UCSD-AML1 (cell line): ENCODE data around the gene GALNT18.
A peak's percentile ranks its signal among the peaks of the same experiment; 100 is the strongest.

Source experiments
- DNase-seq: peaks from one replicate; lab custom pipeline; 2025; ENCODE audit not compliant: unreplicated experiment; lab: John Stamatoyannopoulos, UW

GALNT18 gene

GRCh38 chr11:11533751-11534150 lies 88.1 kb downstream of the GALNT18 start:
- no peak for DNase-seq

DNA sequence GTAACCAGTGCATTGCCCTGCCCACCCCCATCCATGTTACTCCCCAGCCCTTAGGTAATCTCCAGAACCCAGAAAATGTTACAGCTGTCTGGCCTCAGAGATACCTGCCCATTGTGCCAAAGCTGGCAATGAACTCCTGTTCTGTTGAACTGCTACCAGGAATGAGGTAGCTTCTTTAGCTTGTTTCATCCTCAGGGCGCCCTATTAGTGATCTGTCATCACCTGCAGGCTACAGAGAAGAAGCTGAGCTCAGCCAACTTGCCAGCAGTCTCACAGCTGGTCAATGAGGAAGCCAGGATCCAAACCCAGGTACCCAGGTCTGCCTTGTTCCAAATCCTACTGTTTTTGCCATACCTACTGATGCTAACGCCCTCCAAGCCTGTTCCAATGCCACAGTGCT lies 88.7 kb downstream of the GALNT18 start:
- DNase-seq = no peak

DNA sequence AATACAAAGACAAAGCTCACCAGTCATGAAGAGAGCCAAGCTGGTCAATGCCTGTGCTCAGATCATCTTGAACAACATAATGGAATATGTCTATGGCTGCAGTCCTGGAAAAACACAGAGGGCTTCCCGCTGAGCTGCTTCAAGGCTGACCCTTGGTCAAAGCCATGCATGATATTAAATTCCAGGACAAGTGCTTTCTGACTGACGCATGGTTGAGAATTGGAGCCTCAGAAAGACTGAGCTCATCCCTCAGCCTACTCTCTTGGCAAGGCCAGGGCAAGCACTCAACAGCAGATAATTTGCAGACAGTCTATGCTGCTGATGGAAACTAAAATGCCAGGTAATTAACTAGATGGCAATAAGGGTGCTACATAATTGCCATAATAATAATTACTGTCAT lies 89.2 kb downstream of the GALNT18 start:
- no peak for DNase-seq

DNA sequence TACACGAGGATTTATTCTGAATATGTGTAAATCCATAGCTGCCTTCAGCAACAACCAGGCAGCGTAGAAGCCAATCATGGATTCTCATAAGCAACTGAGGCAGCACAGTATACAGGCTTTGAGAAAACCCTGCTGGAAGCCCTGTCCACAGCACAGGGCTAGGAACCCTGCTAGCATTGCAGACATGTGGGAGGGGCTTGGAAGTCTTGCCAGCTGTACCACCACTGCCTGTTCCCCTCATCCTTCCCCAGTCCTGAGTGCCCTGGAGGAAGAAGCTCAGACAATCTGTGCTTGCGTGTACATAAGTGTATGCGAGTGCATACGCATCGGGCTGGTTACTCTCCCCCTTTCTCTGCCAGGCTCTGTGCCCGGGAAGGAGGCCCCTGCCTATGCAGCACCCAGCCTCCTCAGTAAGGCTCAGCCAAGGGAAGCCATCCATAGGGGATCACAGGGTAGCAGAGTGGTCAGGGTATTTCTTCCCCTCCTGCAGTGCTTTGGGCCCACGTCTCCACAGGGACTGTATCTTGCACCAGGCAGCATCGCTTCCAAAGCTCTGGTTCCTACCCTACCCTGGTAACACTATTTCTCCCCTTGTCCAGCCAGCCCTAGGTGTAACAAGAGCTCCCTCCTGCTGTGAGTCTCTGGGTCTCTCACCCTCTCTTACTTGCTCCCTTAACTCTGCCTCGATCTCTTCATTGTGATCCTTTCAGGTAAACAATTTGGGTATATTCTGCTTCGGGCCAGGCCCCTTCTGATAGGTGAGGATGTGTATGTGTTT lies 90.5 kb downstream of the GALNT18 start:
- DNase-seq = no peak

DNA sequence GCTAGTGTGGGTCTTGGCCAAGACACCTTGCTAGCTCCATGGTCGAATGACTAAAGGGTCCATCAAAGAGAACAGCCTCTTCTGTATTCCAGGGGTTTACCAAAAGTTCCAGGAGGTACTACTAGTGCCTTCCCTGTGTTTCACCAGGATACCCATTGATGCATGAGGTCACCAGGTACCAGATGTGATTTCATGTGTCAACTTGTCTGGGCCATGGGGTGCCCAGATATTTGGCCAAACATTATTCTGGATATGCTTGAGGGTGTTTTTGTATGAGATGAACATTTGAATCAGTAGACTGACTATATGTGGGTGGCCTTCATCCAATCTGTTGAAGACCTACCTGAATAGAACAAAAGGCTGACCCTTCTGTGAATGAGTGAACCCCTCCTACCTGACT lies 92.8 kb downstream of the GALNT18 start:
- DNase-seq = no peak

GRCh38 chr11:11525283-11525682 lies 96.5 kb downstream of the GALNT18 start:
- no peak for DNase-seq

DNA sequence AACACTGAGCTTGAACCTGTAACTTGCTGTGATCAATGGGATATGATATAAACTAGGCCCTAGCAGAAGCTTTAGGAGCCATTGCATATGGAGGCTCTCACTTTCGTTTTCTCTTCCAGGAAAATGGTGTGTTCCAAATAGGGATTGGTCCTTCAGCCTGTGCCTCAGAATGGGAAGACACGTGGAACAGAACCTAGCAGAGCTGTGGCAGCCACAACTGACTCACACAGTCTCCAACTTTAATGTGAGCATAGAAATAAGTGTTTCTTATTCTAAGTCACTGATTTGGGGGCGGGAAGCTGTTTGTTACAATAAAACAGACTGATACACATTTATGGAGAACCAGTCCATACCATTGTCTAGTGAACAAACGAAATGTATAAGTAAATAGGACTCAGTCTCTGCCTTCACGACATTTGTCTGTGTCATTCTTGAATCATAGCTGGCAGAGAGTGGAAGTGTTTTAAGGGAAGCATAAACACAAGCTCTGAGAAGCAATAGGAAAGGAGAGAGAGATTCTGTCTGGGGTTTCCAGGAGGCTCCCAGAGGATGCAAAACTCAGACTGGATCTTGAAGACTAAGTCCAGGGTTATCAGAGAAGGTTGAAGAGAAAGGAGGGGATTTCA lies 97.3 kb downstream of the GALNT18 start:
- no peak for DNase-seq

- DNase-seq = no peak
Measured at GRCh38 chr11:11522591-11522990, 99.2 kb downstream of the GALNT18 start.

- no peak for DNase-seq
Measured at GRCh38 chr11:11521306-11522002, 100.4 kb downstream of the GALNT18 start.

DNA sequence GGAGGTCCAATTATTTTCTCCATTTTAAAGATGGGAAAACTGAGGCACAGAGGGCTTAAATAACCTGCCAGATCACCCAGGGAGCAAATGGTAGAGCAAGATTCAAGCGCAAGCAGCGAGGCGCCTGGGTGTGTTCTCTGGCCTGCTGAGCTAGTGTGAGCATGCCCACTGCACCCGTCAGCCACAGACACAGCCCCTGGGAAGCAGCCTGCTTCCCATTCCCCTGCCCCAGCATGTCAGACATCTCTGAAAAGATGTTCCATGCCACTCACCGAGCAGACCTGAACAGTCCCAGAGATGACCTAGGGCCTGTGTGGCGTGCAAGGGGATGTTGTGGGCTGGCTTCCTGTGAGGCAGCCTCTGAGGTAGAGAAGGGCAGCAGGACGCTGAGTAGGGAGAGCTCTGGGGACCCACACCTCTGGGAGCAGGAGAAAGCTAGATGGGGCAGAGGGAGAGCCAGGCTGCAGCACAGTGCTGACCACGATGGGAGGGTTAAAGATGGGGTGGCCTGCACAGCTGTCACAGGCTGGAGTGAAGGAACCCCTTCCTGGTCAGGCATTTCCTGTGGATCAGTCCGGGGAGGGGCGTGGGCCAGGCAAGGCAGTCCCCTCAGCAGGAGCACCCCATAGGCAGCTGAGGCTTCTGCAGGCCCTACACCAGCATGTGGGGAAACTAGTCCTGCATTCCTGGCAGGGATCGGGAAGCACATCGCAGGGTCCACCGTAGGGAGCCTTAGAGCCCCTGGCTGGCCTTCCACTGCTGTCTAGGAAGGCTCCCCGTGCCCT lies 101.4 kb downstream of the GALNT18 start:
- peak; percentile 24 for DNase-seq

DNA sequence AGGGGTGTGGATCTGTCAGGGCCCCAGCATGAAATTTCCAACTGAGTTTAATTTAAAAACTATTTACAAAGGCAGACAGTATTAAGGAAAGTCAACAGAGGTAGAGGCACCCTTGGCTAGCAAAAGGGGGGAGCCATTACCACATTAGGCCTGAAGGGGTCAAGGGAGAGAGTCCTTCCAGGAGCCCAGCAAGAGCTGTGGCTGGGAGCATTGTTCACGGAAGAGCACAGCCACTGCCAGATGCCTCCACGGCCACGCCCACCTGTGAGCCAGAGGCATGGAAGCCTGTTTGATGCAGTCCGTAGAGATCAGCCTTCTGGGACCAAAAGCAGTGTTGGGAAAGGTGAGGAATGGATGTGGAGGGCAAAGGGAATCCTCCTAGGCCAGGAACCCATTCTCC lies 102.6 kb downstream of the GALNT18 start:
- no peak for DNase-seq

DNA sequence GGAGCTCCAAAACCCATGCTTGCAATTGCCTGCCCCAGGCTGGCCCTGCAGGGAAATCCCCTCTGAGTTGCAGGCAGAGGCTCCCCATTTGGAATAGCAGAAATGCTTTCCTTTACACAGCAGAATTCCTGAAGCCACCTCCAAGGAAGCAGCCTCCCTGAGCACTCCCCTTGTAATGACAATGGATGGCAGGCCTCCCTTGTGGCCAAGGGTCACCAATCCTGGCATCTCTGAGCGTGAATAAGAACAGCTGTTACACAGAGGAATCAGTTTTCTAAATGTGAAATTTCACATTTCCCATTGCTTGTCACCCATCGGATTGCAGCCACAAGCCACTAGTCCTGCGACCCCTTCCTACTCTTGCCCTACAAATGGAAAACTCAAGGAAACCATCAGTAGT lies 107.6 kb downstream of the GALNT18 start:
- no peak for DNase-seq

DNA sequence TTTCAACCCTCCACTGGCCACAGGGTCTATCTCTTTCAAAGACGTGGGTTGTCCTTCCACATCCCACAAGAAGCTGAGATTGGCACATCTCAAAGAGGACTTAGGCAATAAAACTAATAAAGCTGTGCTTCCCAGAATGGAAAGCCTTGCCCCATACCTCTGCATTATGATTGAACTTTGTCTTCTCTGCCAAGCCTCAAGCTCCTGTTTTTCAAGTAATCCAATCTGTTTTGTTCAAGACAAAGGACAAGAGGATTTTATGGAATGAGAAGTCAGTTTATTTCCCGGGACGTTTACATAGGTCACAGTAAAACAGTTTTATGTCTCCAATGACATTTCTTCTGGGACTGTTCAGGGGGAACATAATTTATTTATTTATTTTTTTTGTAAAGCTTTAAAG lies 108.4 kb downstream of the GALNT18 start:
- no peak for DNase-seq

- DNase-seq = no peak
Measured at GRCh38 chr11:11512929-11513328, 108.9 kb downstream of the GALNT18 start.

DNA sequence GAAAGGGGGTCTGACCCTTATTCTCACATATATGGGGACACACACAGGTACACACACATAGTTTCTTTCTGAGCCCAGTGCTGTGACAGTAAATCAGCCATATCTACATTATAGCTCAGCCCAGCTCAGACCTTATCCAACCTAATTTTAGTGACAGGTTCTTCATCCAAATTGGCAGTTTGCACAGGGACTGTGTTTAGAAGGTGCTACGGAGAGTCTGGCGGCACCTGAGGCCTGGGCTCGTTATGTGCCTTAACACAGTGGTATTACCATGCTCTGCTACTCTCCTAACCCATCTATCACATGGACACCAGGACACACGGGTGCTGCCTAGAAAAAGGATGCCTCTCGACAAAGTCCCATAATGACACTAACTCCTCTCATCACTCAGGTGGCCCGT lies 109.3 kb downstream of the GALNT18 start:
- no peak for DNase-seq

- DNase-seq = no peak
Measured at GRCh38 chr11:11512090-11512489, 109.7 kb downstream of the GALNT18 start.

GRCh38 chr11:11510939-11511338 lies 110.9 kb downstream of the GALNT18 start:
- no peak for DNase-seq

- DNase-seq = no peak
Measured at GRCh38 chr11:11505692-11506091, 116.1 kb downstream of the GALNT18 start.

GRCh38 chr11:11505190-11505589 lies 116.6 kb downstream of the GALNT18 start:
- no peak for DNase-seq

GRCh38 chr11:11504071-11504470 lies 117.7 kb downstream of the GALNT18 start:
- no peak for DNase-seq

DNA sequence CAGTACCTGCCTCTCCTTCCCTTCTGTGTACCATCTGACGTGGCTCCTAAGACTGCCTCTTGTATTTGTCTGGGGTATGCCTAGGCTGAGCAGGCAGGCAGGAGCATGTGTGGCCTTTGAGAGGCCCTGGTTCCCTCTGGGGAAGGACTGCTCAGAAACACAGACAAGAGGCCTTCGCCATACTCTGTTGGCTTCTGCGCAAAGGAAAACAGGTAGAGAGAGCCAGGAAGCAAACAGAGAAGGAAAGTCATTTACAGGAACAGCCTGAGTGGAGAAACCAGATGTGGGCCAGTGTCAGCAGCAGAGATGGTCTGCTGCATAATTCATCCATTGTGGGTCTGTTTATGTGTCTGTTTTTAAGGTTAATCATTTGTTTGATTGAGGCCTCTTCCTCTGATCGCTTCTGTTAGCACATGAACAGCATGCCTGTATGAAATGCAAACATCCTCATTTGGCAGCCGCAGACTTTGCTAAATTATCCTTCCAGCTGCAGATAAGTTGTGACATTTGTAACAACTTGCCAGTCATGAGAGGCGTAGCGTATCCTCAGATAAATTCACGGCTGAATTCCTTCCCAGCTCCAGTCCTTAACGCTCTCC lies 119.4 kb downstream of the GALNT18 start:
- no peak for DNase-seq
